ENCODE data around the gene AKR1C4.

DNA sequence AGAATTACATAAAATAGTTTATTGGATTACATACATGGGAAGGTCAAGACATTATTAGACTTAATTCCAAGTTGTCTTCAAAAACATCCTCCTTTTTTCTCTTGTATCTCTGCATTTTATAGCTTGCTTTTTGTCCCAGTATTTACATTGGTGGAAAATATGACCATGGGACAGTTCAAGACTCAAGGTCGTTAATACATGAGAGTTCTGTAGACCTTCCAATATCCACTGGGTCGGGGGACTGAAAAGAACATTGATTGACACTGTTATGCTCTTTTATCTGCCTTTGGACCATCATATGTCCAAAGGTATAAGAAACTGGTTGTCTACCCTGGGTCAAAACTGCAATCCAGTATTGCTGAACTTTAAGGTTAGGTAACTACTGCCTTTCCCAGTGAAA lies 36.7 kb downstream of the AKR1C4 start:
- TF ChIP-seq, protein P1, sequence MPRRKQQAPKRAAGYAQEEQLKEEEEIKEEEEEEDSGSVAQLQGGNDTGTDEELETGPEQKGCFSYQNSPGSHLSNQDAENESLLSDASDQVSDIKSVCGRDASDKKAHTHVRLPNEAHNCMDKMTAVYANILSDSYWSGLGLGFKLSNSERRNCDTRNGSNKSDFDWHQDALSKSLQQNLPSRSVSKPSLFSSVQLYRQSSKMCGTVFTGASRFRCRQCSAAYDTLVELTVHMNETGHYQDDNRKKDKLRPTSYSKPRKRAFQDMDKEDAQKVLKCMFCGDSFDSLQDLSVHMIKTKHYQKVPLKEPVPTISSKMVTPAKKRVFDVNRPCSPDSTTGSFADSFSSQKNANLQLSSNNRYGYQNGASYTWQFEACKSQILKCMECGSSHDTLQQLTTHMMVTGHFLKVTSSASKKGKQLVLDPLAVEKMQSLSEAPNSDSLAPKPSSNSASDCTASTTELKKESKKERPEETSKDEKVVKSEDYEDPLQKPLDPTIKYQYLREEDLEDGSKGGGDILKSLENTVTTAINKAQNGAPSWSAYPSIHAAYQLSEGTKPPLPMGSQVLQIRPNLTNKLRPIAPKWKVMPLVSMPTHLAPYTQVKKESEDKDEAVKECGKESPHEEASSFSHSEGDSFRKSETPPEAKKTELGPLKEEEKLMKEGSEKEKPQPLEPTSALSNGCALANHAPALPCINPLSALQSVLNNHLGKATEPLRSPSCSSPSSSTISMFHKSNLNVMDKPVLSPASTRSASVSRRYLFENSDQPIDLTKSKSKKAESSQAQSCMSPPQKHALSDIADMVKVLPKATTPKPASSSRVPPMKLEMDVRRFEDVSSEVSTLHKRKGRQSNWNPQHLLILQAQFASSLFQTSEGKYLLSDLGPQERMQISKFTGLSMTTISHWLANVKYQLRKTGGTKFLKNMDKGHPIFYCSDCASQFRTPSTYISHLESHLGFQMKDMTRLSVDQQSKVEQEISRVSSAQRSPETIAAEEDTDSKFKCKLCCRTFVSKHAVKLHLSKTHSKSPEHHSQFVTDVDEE (CRISPR knock-in tag; IDR thresholded peaks at IDR 0.05), result no peak
- TF ChIP-seq CSRNP3 (CRISPR knock-in tag; IDR thresholded peaks at IDR 0.05) (no peak), ISL1 (CRISPR knock-in tag; IDR thresholded peaks at IDR 0.05) (no peak), TCF4 (CRISPR knock-in tag; IDR thresholded peaks at IDR 0.05; ENCODE audit: borderline replicate concordance) (no peak), CREB5 (CRISPR knock-in tag; IDR thresholded peaks at IDR 0.05; ENCODE audit: low read depth) (no peak), SNAI2 (CRISPR knock-in tag; IDR thresholded peaks at IDR 0.05) (no peak), ZFP3 (CRISPR knock-in tag; IDR thresholded peaks at IDR 0.05) (no peak), BACH2 (CRISPR knock-in tag; IDR thresholded peaks at IDR 0.05; ENCODE audit: borderline replicate concordance) (no peak), ZNF565 (CRISPR knock-in tag; conservative IDR thresholded peaks at IDR 0.05; ENCODE audit: low read depth) (no peak), ZFP30 (CRISPR knock-in tag; IDR thresholded peaks at IDR 0.05) (no peak), ARNTL (CRISPR knock-in tag; IDR thresholded peaks at IDR 0.05; ENCODE audit: borderline replicate concordance, low read depth) (no peak), PPARA (CRISPR knock-in tag; IDR thresholded peaks at IDR 0.05; ENCODE audit: borderline replicate concordance) (no peak)
- TF ChIP-seq, protein P2, sequence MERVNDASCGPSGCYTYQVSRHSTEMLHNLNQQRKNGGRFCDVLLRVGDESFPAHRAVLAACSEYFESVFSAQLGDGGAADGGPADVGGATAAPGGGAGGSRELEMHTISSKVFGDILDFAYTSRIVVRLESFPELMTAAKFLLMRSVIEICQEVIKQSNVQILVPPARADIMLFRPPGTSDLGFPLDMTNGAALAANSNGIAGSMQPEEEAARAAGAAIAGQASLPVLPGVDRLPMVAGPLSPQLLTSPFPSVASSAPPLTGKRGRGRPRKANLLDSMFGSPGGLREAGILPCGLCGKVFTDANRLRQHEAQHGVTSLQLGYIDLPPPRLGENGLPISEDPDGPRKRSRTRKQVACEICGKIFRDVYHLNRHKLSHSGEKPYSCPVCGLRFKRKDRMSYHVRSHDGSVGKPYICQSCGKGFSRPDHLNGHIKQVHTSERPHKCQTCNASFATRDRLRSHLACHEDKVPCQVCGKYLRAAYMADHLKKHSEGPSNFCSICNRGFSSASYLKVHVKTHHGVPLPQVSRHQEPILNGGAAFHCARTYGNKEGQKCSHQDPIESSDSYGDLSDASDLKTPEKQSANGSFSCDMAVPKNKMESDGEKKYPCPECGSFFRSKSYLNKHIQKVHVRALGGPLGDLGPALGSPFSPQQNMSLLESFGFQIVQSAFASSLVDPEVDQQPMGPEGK (CRISPR knock-in tag; IDR thresholded peaks at IDR 0.05; ENCODE audit: borderline replicate concordance), result no peak

Measured in SK-N-SH treated with all-trans-retinoic acid at 6 μM for 48 hours (cell line).